Measurements from ENCODE around the gene BCKDHB. TPM values are rescaled to one million over a fixed set of nuclear protein-coding genes. Genes with fewer than 3 reads are reported as not detected.

BCKDHB gene
- total RNA-seq, 1 experiment from 2014 or later = 16.4 TPM

DNA sequence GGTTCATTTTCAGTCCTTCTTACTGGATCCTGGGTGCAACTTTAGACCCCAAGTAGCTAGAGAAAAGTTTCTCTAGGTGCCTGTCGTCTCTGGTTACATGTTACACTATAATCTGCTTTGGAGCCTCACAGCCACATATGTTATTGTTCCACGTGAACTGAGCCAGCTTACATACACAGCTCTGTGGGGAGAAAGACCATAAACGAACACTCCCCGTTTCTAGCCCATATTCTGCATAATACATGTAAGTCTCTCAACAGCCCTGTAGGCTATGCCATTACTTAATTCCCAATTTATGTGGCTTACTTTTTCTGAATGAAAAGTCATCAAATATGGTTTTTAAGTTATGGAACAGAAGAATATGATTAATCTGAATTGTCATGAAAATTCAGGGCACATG lies 233.8 kb downstream of the BCKDHB start:
- intact Hi-C loops (cut with micrococcal nuclease; ENCODE audit: unreplicated experiment) = no loop called here
- no peaks in the 10 kb centered on the region for H3K36me3 ChIP-seq (ENCODE audit: control insufficient read depth, insufficient read depth, low read length)
- H3K4me1 ChIP-seq (ENCODE audit: control insufficient read depth, insufficient read depth, low read length) = no peaks in the 10 kb centered on the region
- BruUV-seq (replicated peaks) = no TSS peak
- H3K27ac ChIP-seq (ENCODE audit: low read length) = no peak overlapping the region
- TF ChIP-seq SIN3A (IDR thresholded peaks at IDR 0.05; ENCODE audit: borderline replicate concordance, insufficient read depth, low read depth, low read length) (no peak), POLR2AphosphoS5 (IDR thresholded peaks at IDR 0.05; ENCODE audit: low read depth, low read length) (no peak), TCF7L2 (IDR thresholded peaks at IDR 0.05; ENCODE audit: low read depth, low read length) (no peak), REST (IDR thresholded peaks at IDR 0.05; ENCODE audit: insufficient read depth in 1 of 2, low read depth in 2 of 2, low read length in 1 of 2) (no peak)
- TF ChIP-seq, protein P1, sequence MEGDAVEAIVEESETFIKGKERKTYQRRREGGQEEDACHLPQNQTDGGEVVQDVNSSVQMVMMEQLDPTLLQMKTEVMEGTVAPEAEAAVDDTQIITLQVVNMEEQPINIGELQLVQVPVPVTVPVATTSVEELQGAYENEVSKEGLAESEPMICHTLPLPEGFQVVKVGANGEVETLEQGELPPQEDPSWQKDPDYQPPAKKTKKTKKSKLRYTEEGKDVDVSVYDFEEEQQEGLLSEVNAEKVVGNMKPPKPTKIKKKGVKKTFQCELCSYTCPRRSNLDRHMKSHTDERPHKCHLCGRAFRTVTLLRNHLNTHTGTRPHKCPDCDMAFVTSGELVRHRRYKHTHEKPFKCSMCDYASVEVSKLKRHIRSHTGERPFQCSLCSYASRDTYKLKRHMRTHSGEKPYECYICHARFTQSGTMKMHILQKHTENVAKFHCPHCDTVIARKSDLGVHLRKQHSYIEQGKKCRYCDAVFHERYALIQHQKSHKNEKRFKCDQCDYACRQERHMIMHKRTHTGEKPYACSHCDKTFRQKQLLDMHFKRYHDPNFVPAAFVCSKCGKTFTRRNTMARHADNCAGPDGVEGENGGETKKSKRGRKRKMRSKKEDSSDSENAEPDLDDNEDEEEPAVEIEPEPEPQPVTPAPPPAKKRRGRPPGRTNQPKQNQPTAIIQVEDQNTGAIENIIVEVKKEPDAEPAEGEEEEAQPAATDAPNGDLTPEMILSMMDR (IDR thresholded peaks at IDR 0.05) = no peak
- in situ Hi-C loops (cut with HindIII; ENCODE audit: low pct_unique_long_range_greater_than_20kb, low sequenced_read_pairs) = no loop called here
- no peak for DNase-seq (ENCODE audit: low read depth, low spot score)
- ATAC-seq = no peak
- H3K4me3 ChIP-seq (ENCODE audit: low read depth in 2 of 2, low read length in 2 of 2) = no peak overlapping the region
- ChIA-PET CTCF (no interaction called here), POLR2A (interaction anchor here (0.5 kb wide), 1 partner anchor 123 kb away, joined by 3 read pairs; no protein-coding TSS in a partner anchor)
- no peaks in the 10 kb centered on the region for H3K27me3 ChIP-seq (ENCODE audit: control insufficient read depth, insufficient read depth, low read length)
- no peaks in the 10 kb centered on the region for H3K9me3 ChIP-seq (ENCODE audit: control insufficient read depth, insufficient read depth, low read depth, low read length)

GRCh38 chr6:80340686-80341085 lies 234.2 kb downstream of the BCKDHB start:
- DNase-seq (ENCODE audit: low read depth, low spot score) (no peak), ATAC-seq (no peak)
- intact Hi-C loops (cut with micrococcal nuclease; ENCODE audit: unreplicated experiment) = no loop called here
- Histone ChIP-seq H3K27ac (ENCODE audit: low read length) (no peak overlapping the region), H3K27me3 (ENCODE audit: control insufficient read depth, insufficient read depth, low read length) (no peaks in the 10 kb centered on the region), H3K36me3 (ENCODE audit: control insufficient read depth, insufficient read depth, low read length) (no peaks in the 10 kb centered on the region), H3K9me3 (ENCODE audit: control insufficient read depth, insufficient read depth, low read depth, low read length) (no peaks in the 10 kb centered on the region), H3K4me3 (ENCODE audit: low read depth in 2 of 2, low read length in 2 of 2) (no peak overlapping the region), H3K4me1 (ENCODE audit: control insufficient read depth, insufficient read depth, low read length) (no peaks in the 10 kb centered on the region)
- in situ Hi-C loops (cut with HindIII; ENCODE audit: low pct_unique_long_range_greater_than_20kb, low sequenced_read_pairs) = no loop called here
- TF ChIP-seq, protein P1 (IDR thresholded peaks at IDR 0.05) = no peak
- no peak for TF ChIP-seq POLR2AphosphoS5 (IDR thresholded peaks at IDR 0.05; ENCODE audit: low read depth, low read length)
- TF ChIP-seq SIN3A (IDR thresholded peaks at IDR 0.05; ENCODE audit: borderline replicate concordance, insufficient read depth, low read depth, low read length) = no peak
- no peak for TF ChIP-seq REST (IDR thresholded peaks at IDR 0.05; ENCODE audit: insufficient read depth in 1 of 2, low read depth in 2 of 2, low read length in 1 of 2)
- no peak for TF ChIP-seq TCF7L2 (IDR thresholded peaks at IDR 0.05; ENCODE audit: low read depth, low read length)
- CTCF ChIA-PET = no interaction called here
- POLR2A ChIA-PET = interaction anchor here (0.5 kb wide), 1 partner anchor 123 kb away, joined by 3 read pairs; no protein-coding TSS in a partner anchor
- BruUV-seq (replicated peaks) = no TSS peak
